Nephron progenitor cell (in vitro differentiated cells): Measurements from ENCODE around the gene TTLL4.

ENCODE experiments used
- DNase-seq: peaks from one replicate; pipeline ENCODE4 v3.0.0; 2021
- H3K27ac Mint-ChIP-seq: 2 replicates; pipeline ENCODE4 v1.8.0; 2021; ENCODE audit warnings: mild to moderate bottlenecking, moderate library complexity, mixed read lengths
- H3K27me3 Mint-ChIP-seq: 2 replicates; pipeline ENCODE4 v1.8.0; 2021; ENCODE audit warnings: mild to moderate bottlenecking, low read depth, mixed read lengths; ENCODE audit not compliant: poor library complexity
- H3K36me3 Mint-ChIP-seq: 2 replicates; pipeline ENCODE4 v1.8.0; 2021; ENCODE audit warnings: low read depth, mixed read lengths
- H3K4me1 Mint-ChIP-seq: 2 replicates; pipeline ENCODE4 v1.8.0; 2021; ENCODE audit warnings: mixed read lengths
- H3K4me3 Mint-ChIP-seq: 2 replicates; pipeline ENCODE4 v1.8.0; 2021; ENCODE audit warnings: mild to moderate bottlenecking, moderate library complexity, mixed read lengths
- H3K9me3 Mint-ChIP-seq: 2 replicates; pipeline ENCODE4 v1.8.0; 2021; ENCODE audit warnings: mild to moderate bottlenecking, moderate library complexity, mixed read lengths
- TF ChIP-seq, protein P1 (sequence below): fragments of 200-600 bp; sonication (generic); IDR thresholded peaks from 2 replicates; pipeline ENCODE4 v1.5.0; 2021; ENCODE audit warnings: antibody characterized with exemption

TTLL4 gene

DNA sequence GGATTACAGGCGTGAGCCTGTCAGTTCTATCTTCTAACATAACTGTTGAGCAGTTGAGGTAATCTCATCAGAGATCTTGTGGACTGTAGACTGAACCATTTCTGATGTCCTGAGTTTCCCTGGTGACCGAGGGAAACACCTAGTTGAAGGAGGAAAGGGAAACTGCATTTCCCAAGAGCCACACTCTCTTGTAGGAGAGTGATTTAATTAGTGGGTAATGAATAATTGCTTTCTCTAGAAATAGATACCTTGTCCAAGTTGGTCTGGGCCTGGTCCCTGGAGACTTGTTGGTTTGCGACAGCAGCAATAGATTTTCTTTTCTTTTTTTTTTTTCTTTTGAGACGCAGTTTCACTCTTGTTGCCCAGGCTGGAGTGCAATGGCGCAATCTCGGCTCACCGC lies 7.4 kb downstream of the TTLL4 start:
- no peak for DNase-seq
- Mint-ChIP-seq H3K36me3 (peaks cover 56% of the 10 kb centered on the region), H3K27me3 (peaks cover 3% of the 10 kb centered on the region), H3K9me3 (no peaks in the 10 kb centered on the region), H3K27ac (peak overlapping the region; percentile 23), H3K4me3 (no peak overlapping the region), H3K4me1 (peaks cover 34% of the 10 kb centered on the region)
- TF ChIP-seq, protein P1, sequence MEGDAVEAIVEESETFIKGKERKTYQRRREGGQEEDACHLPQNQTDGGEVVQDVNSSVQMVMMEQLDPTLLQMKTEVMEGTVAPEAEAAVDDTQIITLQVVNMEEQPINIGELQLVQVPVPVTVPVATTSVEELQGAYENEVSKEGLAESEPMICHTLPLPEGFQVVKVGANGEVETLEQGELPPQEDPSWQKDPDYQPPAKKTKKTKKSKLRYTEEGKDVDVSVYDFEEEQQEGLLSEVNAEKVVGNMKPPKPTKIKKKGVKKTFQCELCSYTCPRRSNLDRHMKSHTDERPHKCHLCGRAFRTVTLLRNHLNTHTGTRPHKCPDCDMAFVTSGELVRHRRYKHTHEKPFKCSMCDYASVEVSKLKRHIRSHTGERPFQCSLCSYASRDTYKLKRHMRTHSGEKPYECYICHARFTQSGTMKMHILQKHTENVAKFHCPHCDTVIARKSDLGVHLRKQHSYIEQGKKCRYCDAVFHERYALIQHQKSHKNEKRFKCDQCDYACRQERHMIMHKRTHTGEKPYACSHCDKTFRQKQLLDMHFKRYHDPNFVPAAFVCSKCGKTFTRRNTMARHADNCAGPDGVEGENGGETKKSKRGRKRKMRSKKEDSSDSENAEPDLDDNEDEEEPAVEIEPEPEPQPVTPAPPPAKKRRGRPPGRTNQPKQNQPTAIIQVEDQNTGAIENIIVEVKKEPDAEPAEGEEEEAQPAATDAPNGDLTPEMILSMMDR, result no peak

- peaks cover 31% of the 10 kb centered on the region for H3K4me1 Mint-ChIP-seq
- no peak for DNase-seq
- H3K27ac Mint-ChIP-seq, result no peak overlapping the region
- peaks cover 10% of the 10 kb centered on the region for H3K9me3 Mint-ChIP-seq
- H3K4me3 Mint-ChIP-seq, result no peak overlapping the region
- peaks cover 3% of the 10 kb centered on the region for H3K27me3 Mint-ChIP-seq
- H3K36me3 Mint-ChIP-seq, result peaks cover 61% of the 10 kb centered on the region
- TF ChIP-seq, protein P1, result no peak
These were observed 8.8 kb downstream of the TTLL4 start for GRCh38 chr2:218719457-218719856.

DNA sequence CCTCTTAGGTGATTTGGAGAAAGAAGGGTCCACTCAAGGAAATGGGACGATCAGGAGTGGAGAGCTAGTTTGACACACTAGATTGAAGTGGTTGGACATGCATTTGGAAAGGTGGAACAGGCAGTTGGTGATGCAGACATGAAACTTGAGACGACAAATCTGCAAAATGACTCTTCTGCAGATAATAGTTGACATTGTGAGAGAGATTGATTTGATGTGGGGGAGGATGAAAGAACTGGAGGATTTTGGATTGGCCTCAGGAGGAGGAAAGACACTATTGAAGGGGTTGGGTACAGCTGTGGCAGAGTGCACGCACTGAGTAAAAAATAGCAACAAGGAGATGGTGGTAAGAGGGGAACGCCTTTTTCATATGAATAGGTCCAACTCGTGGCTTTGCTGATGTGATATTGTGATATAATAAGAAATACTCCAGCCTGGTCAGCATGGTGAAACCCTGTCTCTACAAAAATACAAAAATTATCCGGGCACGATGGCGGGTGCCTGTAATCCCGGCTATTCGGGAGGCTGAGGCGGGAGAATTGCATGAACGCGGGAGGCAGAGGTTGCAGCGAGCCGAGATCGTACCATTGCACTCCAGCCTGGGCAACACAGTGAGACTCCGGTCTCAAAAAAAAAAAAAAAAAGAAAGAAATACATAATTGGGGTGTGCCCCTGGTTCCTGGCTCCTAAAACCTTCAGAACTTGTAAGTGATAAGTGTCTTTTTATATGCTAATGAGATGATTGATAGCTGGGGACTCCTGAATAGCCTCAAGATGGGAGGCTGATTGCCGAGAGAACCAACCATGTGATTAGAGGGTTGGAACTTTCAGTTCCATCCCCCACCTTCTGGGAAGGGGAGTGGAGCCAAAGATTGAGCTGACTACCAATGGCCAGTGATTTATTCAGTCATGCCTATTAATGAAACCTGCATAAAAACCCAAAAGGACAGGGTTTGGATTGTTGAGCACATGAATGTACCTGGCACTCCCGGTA lies 9.7 kb downstream of the TTLL4 start:
- H3K9me3 Mint-ChIP-seq, result peaks cover 17% of the 10 kb centered on the region
- DNase-seq, result no peak
- H3K4me3 Mint-ChIP-seq, result no peak overlapping the region
- H3K27me3 Mint-ChIP-seq, result peaks cover 3% of the 10 kb centered on the region
- peaks cover 65% of the 10 kb centered on the region for H3K36me3 Mint-ChIP-seq
- H3K27ac Mint-ChIP-seq, result no peak overlapping the region
- TF ChIP-seq, protein P1, result no peak
- peaks cover 31% of the 10 kb centered on the region for H3K4me1 Mint-ChIP-seq

DNA sequence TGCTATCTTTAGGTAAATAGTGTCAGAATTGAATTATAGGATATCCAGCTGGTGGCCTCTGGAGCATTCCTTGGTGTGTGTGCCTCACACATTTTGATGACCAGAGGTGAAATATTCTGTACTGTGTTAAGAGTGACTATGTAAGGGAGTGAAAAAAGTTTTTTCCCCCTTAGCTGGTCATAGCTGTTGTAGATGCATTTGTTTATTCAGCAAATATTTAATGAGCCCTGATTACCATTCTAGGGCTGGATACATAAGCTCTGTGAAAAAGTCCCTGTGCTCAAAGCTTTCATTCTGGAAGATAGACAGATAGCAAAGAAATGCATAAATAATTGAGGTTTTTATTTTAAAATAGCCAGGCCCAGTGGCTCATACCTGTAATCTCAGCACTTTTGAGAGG lies 10.9 kb downstream of the TTLL4 start:
- TF ChIP-seq, protein P1, result no peak
- Mint-ChIP-seq H3K9me3 (peaks cover 29% of the 10 kb centered on the region), H3K27ac (no peak overlapping the region), H3K4me1 (peaks cover 31% of the 10 kb centered on the region), H3K4me3 (no peak overlapping the region), H3K27me3 (peaks cover 3% of the 10 kb centered on the region), H3K36me3 (peaks cover 68% of the 10 kb centered on the region)
- DNase-seq, result no peak

DNA sequence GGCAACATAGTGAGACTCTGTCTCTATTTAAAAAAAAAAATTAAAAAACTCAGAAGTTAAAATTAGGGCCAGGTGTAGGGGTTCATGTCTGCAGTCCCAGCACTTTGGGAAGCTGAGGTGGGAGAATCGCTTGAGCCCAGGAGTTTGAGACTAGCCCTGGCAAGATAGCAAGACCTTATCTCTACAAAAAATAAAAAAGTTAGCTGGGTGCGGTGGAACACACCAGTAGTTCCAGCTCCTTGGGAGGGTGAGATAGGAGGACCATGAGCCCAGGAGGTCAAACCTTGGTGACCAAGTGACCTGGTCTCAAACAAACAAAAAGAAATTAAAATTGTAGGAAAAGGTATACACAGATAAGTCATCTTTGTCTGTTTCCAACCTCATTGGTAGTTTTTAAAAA lies 11.3 kb downstream of the TTLL4 start:
- Mint-ChIP-seq H3K27me3 (peaks cover 3% of the 10 kb centered on the region), H3K36me3 (peaks cover 69% of the 10 kb centered on the region), H3K4me1 (peaks cover 31% of the 10 kb centered on the region), H3K27ac (no peak overlapping the region), H3K4me3 (no peak overlapping the region), H3K9me3 (peaks cover 33% of the 10 kb centered on the region)
- TF ChIP-seq, protein P1, result no peak
- no peak for DNase-seq

DNA sequence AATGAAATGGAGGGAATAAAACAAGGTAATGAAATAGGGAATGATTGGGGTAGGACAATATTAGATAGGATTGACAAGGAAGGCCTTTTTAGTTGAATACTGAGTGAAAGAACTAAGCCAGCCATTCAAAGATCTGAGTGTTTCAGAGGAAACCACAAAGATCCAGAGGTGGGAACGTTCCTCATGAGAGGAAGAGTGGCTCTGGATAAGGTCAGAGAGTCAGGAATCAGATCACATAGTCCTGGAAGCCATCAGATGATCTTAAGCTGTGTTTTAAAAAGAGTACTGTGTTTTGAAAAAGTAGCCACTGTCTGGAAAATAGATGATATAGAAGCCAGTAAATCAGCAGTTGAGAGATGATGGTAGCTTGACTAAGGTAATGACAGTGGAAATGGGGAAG lies 11.8 kb downstream of the TTLL4 start:
- H3K4me3 Mint-ChIP-seq, result no peak overlapping the region
- H3K9me3 Mint-ChIP-seq, result peaks cover 38% of the 10 kb centered on the region
- peaks cover 3% of the 10 kb centered on the region for H3K27me3 Mint-ChIP-seq
- peaks cover 69% of the 10 kb centered on the region for H3K36me3 Mint-ChIP-seq
- no peak for DNase-seq
- peaks cover 28% of the 10 kb centered on the region for H3K4me1 Mint-ChIP-seq
- TF ChIP-seq, protein P1, result no peak
- peak overlapping the region; percentile 77 for H3K27ac Mint-ChIP-seq
